ENCODE data around the gene POU2F3. TPM values are rescaled to one million over a fixed set of nuclear protein-coding genes. Genes with fewer than 3 reads are reported as not detected.

POU2F3 gene
- total RNA-seq, 1 experiment from 2014 or later, result not detected

GRCh38 chr11:120198403-120198786, 41.5 kb upstream of the POU2F3 start:
- POLR2A ChIA-PET, result no interaction called here
- DNase-seq (ENCODE audit: low read depth, low spot score) (no peak), ATAC-seq (no peak)
- TF ChIP-seq CTCF (IDR thresholded peaks at IDR 0.05), result no peak
- TF ChIP-seq REST (IDR thresholded peaks at IDR 0.05; ENCODE audit: insufficient read depth in 1 of 2, low read depth in 2 of 2, low read length in 1 of 2), result no peak
- no peak for TF ChIP-seq TCF7L2 (IDR thresholded peaks at IDR 0.05; ENCODE audit: low read depth, low read length)
- no peak for TF ChIP-seq POLR2AphosphoS5 (IDR thresholded peaks at IDR 0.05; ENCODE audit: low read depth, low read length)
- no peak for TF ChIP-seq SIN3A (IDR thresholded peaks at IDR 0.05; ENCODE audit: borderline replicate concordance, insufficient read depth, low read depth, low read length)
- Histone ChIP-seq H3K4me3 (ENCODE audit: low read depth in 2 of 2, low read length in 2 of 2) (no peak overlapping the region), H3K4me1 (ENCODE audit: control insufficient read depth, insufficient read depth, low read length) (no peaks in the 10 kb centered on the region), H3K27ac (ENCODE audit: low read length) (no peak overlapping the region), H3K27me3 (ENCODE audit: control insufficient read depth, insufficient read depth, low read length) (peaks cover 6% of the 10 kb centered on the region; the same call in 1 of the 2 replicates), H3K36me3 (ENCODE audit: control insufficient read depth, insufficient read depth, low read length) (no peaks in the 10 kb centered on the region), H3K9me3 (ENCODE audit: control insufficient read depth, insufficient read depth, low read depth, low read length) (no peaks in the 10 kb centered on the region)
- intact Hi-C loops (cut with micrococcal nuclease; ENCODE audit: unreplicated experiment), result no loop called here
- CTCF ChIA-PET, result no interaction called here
- in situ Hi-C loops (cut with HindIII; ENCODE audit: low pct_unique_long_range_greater_than_20kb, low sequenced_read_pairs), result no loop called here
- BruUV-seq (replicated peaks), result no TSS peak

- H3K27ac ChIP-seq (ENCODE audit: low read length), result no peak overlapping the region
- ChIA-PET CTCF (no interaction called here), POLR2A (no interaction called here)
- no TSS peak for BruUV-seq (replicated peaks)
- no peak for TF ChIP-seq REST (IDR thresholded peaks at IDR 0.05; ENCODE audit: insufficient read depth in 1 of 2, low read depth in 2 of 2, low read length in 1 of 2)
- no peak for TF ChIP-seq TCF7L2 (IDR thresholded peaks at IDR 0.05; ENCODE audit: low read depth, low read length)
- no peak for TF ChIP-seq CTCF (IDR thresholded peaks at IDR 0.05)
- no peak for TF ChIP-seq SIN3A (IDR thresholded peaks at IDR 0.05; ENCODE audit: borderline replicate concordance, insufficient read depth, low read depth, low read length)
- TF ChIP-seq POLR2AphosphoS5 (IDR thresholded peaks at IDR 0.05; ENCODE audit: low read depth, low read length), result no peak
- ATAC-seq (no peak), DNase-seq (ENCODE audit: low read depth, low spot score) (no peak)
- in situ Hi-C loops (cut with HindIII; ENCODE audit: low pct_unique_long_range_greater_than_20kb, low sequenced_read_pairs) (no loop called here), intact Hi-C loops (cut with micrococcal nuclease; ENCODE audit: unreplicated experiment) (no loop called here)
- H3K9me3 ChIP-seq (ENCODE audit: control insufficient read depth, insufficient read depth, low read depth, low read length), result no peaks in the 10 kb centered on the region
- no peaks in the 10 kb centered on the region for H3K36me3 ChIP-seq (ENCODE audit: control insufficient read depth, insufficient read depth, low read length)
- H3K27me3 ChIP-seq (ENCODE audit: control insufficient read depth, insufficient read depth, low read length), result peaks cover 6% of the 10 kb centered on the region; the same call in 1 of the 2 replicates
- no peak overlapping the region for H3K4me3 ChIP-seq (ENCODE audit: low read depth in 2 of 2, low read length in 2 of 2)
- no peaks in the 10 kb centered on the region for H3K4me1 ChIP-seq (ENCODE audit: control insufficient read depth, insufficient read depth, low read length)
These were observed 41.0 kb upstream of the POU2F3 start for GRCh38 chr11:120198787-120199469.
